IPS-18a (cell line): ENCODE data around the gene SNX9.

Source experiments
- H3K27ac ChIP-seq: one replicate; pipeline ENCODE4 v1.5.1; 2013; ENCODE audit warnings: low read length
- H3K27me3 ChIP-seq: one replicate; pipeline ENCODE4 v1.6.1; 2013; ENCODE audit warnings: mild to moderate bottlenecking, low read length; ENCODE audit not compliant: control insufficient read depth, insufficient read depth
- H3K36me3 ChIP-seq: one replicate; pipeline ENCODE4 v1.6.1; 2013; ENCODE audit warnings: low read depth, low read length; ENCODE audit not compliant: control insufficient read depth
- H3K4me1 ChIP-seq: one replicate; pipeline ENCODE4 v1.6.1; 2013; ENCODE audit warnings: low read depth, low read length; ENCODE audit not compliant: control insufficient read depth
- H3K4me3 ChIP-seq: one replicate; pipeline ENCODE4 v1.5.1; 2013; ENCODE audit warnings: low read length
- H3K9ac ChIP-seq: one replicate; pipeline ENCODE4 v1.6.1; 2013; ENCODE audit warnings: mild to moderate bottlenecking, low read length, moderate library complexity
- H3K9me3 ChIP-seq: one replicate; pipeline ENCODE4 v1.6.1; 2013; ENCODE audit warnings: low read depth, low read length; ENCODE audit not compliant: control insufficient read depth

SNX9 gene

DNA sequence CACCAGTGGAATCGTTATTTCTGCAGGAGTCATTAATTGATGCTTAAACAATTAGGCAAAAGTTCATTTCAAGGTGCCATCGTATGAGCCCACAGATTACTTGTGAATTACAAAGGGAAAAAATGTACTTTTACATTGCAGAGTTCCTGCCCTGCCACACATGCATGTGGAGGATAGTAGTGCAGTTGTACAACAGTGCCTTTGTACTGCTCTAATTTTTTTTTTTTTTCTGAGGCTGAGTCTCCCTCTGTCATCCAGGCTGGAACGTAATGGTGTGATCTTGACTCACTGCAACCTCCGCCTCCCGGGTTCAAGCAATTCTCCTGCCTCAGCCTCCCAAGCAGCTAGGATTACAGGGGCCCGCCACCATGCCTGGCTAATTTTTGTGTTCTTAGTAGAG, 132.6 kb downstream of the SNX9 start:
- Histone ChIP-seq H3K9ac (no peak overlapping the region), H3K4me3 (no peak overlapping the region), H3K36me3 (no peaks in the 10 kb centered on the region), H3K4me1 (no peaks in the 10 kb centered on the region), H3K27ac (no peak overlapping the region), H3K27me3 (no peaks in the 10 kb centered on the region), H3K9me3 (peaks cover 8% of the 10 kb centered on the region)

DNA sequence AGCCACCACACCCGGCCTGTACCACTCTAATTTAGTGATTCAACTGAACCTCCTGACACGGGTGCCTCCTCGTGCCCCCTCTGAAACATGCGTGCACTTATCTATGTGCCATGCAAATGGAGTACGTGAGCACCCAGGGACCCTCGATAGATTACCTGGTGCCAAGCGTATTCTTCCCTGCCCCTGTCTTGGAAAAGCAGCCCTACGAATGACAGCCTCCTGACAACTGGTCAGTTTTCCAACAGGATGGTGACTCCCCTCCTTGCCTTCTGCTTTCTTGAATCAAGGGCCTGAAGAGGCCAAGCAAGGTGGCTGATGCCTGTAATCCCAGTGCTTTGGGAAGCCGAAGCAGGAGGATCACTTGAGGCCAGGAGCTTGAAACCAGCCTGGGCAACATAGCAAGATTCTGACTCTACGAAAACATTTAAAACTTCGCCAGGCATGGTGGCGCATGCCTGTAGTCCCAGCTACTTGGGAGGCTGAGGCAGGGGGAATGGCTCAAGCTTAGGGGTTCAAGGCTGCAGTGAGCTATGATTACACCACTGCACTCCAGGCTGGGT, 133.2 kb downstream of the SNX9 start:
- H3K4me1 ChIP-seq: peaks cover 5% of the 10 kb centered on the region
- no peak overlapping the region for H3K9ac ChIP-seq
- no peaks in the 10 kb centered on the region for H3K27me3 ChIP-seq
- H3K9me3 ChIP-seq: peaks cover 8% of the 10 kb centered on the region
- no peaks in the 10 kb centered on the region for H3K36me3 ChIP-seq
- H3K27ac ChIP-seq: no peak overlapping the region
- no peak overlapping the region for H3K4me3 ChIP-seq

DNA sequence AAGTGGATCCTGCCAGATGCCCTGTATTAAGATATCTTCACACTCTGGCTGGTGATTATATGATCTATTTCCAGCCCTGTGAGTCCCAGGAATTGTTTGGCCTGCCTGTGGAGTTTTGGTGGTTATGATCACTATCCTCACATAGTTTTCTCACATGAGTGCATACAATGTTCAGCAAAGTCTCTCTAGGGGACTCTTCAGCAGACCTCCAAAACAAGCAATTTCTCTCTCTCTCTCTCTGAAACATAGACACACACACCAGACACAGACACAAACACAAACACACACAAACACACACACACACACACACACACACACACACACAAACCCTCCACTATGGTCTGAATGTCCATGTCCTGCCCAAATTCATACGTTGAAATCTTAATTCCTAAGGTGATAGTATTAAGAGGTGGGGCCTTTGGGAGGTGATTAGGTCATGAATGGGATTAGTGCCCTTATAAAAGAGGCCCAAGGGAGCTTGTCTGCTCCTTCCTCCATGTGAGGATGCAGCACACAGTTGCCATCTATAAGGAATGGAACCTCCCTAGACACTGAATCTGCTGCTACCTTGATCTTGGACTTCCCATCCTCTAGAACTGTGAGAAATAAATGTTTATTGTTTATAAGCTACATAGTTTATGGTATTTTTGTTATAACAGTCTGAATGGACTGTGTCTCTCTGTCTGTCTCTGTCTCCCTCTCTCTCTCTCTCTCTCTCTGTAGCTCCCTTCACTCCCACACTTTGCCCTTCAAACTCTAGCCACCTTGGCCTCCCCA, 136.6 kb downstream of the SNX9 start:
- H3K27me3 ChIP-seq: no peaks in the 10 kb centered on the region
- no peak overlapping the region for H3K27ac ChIP-seq
- peaks cover 10% of the 10 kb centered on the region for H3K4me1 ChIP-seq
- H3K9me3 ChIP-seq: peaks cover 8% of the 10 kb centered on the region
- no peaks in the 10 kb centered on the region for H3K36me3 ChIP-seq
- H3K4me3 ChIP-seq: no peak overlapping the region
- no peak overlapping the region for H3K9ac ChIP-seq

DNA sequence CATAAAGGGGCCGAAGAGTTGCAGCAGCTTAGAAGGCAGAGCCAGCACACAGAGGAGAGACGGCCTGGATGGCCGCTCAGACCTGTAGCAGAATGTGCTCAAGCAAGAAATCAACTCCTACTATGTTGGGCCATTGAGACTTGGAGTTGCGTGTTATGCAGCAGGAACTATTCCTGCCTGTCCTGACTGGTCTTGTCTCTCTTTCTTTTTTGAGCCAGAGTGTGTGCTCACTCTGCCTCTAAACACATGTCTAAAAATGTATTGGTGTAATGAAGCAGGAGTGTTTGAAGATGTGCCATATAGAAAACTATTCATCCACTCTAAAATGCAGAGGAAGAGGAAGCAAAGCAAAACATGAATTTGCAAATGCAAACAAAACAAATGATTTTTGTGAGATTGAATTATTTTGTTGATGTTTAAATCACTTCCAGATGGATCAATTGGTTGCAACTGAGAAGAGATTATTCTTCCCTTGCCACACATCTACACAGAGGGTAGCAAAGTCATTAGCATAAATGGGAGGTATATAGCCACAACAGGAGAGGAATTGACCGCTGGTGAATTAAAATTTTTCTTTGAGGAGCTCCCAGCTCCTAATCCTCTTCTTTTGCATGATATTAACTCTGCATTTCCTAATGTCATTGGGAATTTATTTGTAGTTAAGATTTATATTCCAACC, 138.2 kb downstream of the SNX9 start:
- H3K27ac ChIP-seq: no peak overlapping the region
- no peaks in the 10 kb centered on the region for H3K27me3 ChIP-seq
- H3K9me3 ChIP-seq: peaks cover 8% of the 10 kb centered on the region
- peaks cover 10% of the 10 kb centered on the region for H3K4me1 ChIP-seq
- no peak overlapping the region for H3K9ac ChIP-seq
- H3K4me3 ChIP-seq: no peak overlapping the region
- no peaks in the 10 kb centered on the region for H3K36me3 ChIP-seq

DNA sequence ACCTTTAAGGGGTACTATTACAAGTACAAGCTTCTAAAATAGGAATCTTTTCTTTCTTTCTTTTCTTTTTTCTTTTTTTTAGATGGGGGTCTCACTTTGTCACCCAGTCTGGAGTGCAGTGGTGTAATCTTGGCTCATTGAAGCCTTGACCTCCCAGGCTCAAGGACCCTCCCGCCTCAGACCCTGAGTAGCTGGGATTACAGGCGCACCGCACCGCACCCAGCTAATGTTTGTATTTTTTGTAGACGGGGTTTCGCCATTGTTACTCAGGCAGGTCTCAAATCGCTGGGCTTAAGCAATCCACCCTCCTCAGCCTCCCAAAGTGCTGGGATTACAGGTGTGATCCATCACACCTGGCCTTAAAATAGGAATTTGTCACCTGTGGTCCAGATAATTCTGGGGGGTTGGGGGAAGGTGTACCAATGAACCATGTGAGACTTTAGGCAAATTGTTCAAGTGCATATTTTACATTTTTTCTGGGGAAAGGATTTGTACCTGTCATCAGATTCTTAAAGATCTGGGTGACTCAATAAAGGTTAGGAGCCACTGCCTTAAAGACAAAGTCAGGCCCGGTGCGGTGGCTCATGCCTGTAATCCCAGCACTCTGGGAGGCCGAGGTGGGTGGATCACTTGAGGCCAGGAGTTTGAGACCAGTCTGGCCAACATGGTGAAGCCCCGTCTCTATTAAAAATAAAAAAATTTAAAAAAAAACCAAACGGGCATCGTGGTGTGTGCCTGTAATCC, 139.0 kb downstream of the SNX9 start:
- H3K9me3 ChIP-seq: peaks cover 8% of the 10 kb centered on the region
- H3K4me1 ChIP-seq: peaks cover 16% of the 10 kb centered on the region
- no peak overlapping the region for H3K9ac ChIP-seq
- no peak overlapping the region for H3K27ac ChIP-seq
- no peak overlapping the region for H3K4me3 ChIP-seq
- no peaks in the 10 kb centered on the region for H3K36me3 ChIP-seq
- H3K27me3 ChIP-seq: no peaks in the 10 kb centered on the region

DNA sequence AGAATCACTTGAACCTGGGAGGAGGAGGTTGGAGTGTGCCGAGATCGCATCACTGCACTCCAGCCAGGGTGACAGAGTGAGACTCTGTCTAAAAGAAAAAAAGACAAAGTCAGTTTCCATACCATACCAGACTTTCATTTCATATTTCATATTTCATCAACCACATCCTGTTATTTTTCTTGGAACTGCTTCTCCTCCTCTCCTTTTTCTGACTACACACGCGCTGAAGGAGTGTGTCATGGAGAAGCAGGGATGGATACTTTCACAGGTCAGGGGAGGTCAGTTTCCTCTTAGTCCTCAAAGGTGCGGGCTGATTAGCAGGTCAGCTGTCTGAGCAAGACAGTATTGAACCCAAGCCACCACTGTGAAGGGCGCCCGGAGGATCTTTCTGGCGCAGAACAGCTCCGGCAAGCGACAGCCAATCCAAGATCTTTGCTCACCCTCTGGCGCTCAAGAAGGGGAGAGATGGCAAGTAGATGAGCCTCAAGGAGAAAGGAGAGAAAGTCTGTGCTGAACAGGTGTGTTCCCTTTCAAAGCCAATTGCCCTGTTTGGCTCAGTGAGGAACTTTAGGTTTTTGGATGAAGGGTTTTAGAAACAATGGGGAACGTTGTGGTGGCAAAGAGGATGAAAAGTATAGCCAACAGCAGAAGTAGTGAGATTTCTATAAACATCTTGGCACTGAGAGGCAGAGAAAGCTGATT, 139.7 kb downstream of the SNX9 start:
- H3K36me3 ChIP-seq: no peaks in the 10 kb centered on the region
- H3K9me3 ChIP-seq: peaks cover 8% of the 10 kb centered on the region
- peaks cover 16% of the 10 kb centered on the region for H3K4me1 ChIP-seq
- no peaks in the 10 kb centered on the region for H3K27me3 ChIP-seq
- no peak overlapping the region for H3K9ac ChIP-seq
- no peak overlapping the region for H3K27ac ChIP-seq
- no peak overlapping the region for H3K4me3 ChIP-seq

DNA sequence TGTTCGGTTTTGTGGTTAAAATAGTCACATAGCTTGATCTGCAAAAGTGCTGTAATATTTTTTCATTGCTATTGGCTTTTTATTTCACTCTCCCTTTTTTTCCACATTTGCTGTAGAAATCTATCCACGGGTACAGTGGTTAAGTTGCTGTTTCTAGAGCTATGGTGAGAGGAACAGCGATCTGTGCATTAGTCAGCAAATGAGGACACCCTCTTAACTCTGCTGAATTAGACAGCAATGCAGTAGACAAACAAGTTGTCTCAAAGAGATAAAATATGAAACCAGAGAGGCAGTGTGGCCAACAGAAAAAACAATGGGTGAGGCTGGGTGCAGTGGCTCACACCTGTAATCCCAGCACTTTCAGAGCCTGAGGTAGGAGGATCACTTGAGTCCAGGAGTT, 141.1 kb downstream of the SNX9 start:
- Histone ChIP-seq H3K36me3 (no peaks in the 10 kb centered on the region), H3K9me3 (no peaks in the 10 kb centered on the region), H3K27ac (no peak overlapping the region), H3K9ac (no peak overlapping the region), H3K27me3 (no peaks in the 10 kb centered on the region), H3K4me1 (peaks cover 18% of the 10 kb centered on the region), H3K4me3 (no peak overlapping the region)

DNA sequence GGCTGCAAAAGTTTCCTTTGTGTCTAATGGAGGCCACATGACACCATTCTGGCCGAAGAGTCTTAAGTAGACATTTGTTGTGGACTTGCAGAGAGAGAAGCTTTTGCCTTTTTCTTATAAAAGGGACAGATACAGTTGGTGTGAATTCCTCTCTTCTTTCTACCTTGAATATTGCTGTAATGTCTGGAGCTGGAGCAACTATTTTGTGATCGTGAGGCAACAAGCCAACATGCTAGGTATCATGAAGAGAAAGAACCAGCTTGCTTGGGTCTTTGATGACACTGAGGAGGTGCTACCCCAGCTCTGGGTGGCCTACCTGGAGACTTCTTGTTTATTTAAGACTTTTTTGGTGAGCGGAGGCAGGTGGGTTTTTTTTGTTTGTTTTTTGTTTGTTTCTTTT, 142.3 kb downstream of the SNX9 start:
- H3K9me3 ChIP-seq: no peaks in the 10 kb centered on the region
- H3K4me1 ChIP-seq: peaks cover 20% of the 10 kb centered on the region
- H3K27ac ChIP-seq: no peak overlapping the region
- no peak overlapping the region for H3K4me3 ChIP-seq
- H3K9ac ChIP-seq: no peak overlapping the region
- no peaks in the 10 kb centered on the region for H3K36me3 ChIP-seq
- no peaks in the 10 kb centered on the region for H3K27me3 ChIP-seq

DNA sequence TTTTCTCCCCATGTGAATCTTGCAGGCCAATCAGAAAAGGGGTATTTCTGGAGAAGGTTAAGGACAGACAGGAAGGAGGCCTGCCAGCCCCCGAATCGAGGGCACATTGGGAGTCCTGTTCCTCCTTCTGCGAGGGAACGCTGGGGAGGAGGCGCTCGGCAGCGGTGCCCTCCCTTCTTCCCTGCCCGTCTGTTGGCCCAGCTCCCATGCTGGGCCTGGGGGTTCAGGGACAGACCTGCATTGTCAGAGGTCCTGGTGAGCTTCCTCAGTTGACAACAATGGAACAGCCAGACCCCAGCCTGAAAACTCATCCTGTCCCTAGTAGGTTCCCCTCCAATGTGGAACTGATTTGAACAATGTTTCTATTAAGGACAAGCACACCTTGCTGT, 143.5 kb downstream of the SNX9 start:
- Histone ChIP-seq H3K9me3 (no peaks in the 10 kb centered on the region), H3K9ac (no peak overlapping the region), H3K27ac (no peak overlapping the region), H3K36me3 (no peaks in the 10 kb centered on the region), H3K4me3 (no peak overlapping the region), H3K4me1 (peaks cover 12% of the 10 kb centered on the region), H3K27me3 (no peaks in the 10 kb centered on the region)

DNA sequence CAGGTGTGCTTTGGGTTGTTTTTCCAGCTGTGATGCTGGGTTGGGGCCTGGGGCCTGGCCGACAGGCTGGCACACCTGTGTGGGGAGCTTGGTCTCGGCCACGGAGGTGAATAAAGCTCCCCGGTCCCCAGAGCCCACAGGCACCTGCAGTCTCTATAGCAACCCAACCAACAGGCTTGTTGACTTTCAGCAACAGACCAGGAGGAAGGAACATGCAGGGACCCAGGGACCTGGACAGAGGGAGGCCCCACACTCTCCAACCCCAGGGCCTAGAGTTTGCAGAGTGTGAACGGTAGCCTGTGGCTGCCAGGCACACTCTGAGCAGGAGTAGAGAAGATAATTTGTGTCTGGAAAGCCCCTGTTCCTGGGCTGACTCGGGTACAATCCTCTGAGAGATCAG, 144.0 kb downstream of the SNX9 start:
- H3K27ac ChIP-seq: no peak overlapping the region
- H3K27me3 ChIP-seq: no peaks in the 10 kb centered on the region
- H3K36me3 ChIP-seq: no peaks in the 10 kb centered on the region
- peaks cover 10% of the 10 kb centered on the region for H3K4me1 ChIP-seq
- H3K9me3 ChIP-seq: no peaks in the 10 kb centered on the region
- H3K4me3 ChIP-seq: no peak overlapping the region
- H3K9ac ChIP-seq: no peak overlapping the region

DNA sequence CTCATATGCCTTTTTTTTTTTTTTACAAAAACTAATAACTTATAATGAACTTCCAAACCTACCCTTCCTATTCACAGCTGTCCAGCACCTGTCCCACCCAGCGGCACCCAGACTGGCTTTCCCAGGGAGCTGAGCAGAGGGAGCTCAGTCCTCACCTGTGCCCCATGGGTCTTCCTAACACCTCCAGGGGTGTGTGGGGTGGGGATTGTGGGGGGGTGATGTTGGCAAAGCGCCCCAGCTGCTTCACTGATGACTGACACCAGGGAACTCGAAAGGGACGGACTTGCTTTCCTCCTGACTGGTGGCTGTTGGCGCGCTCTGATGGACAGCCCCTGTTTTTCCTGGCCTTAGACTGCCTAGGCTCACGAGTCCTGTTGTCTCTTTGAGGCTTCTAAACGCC, 144.4 kb downstream of the SNX9 start:
- no peaks in the 10 kb centered on the region for H3K27me3 ChIP-seq
- H3K4me3 ChIP-seq: no peak overlapping the region
- peaks cover 10% of the 10 kb centered on the region for H3K4me1 ChIP-seq
- no peaks in the 10 kb centered on the region for H3K9me3 ChIP-seq
- H3K27ac ChIP-seq: no peak overlapping the region
- H3K36me3 ChIP-seq: no peaks in the 10 kb centered on the region
- no peak overlapping the region for H3K9ac ChIP-seq
